Measurements from ENCODE around the gene SMCO2.

Gene SMCO2

DNA sequence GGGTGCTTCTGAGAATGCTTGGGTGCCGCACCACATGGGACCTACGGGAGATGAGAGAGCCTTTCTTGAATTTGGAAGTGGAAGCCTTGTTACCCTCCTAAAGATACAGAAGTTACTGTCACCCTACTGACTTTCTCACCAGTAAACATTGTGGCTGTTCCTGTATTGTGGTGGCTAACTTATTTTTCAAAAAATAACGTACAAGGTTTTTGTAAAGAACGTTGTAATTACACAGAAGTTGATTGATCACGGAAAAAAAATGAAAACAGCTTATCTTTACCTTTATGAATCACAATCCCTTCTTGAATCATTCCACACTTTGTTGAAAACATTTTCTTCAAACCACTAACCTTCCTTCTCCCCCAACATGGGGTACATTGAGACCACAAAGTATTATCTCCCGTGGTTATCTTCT lies 55.5 kb downstream of the SMCO2 start:
- no peak for DNase-seq

DNA sequence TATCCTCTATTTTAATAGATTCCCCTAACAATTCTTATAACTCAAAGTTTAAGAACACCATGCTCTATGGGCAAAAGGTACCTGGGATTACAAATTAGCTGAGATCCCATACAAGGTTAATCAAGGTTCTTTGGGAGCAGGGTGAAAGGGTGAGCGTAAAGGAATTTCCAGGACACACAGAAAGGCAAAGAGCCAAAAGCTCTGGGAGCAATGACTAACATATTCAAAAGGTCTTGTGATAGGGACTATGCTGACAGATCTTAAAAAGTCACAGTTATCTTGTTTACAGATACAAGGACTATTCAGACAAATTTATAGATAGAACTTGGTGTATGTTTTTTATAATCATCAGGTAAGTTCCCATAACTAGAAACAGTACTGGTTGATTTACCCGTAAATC lies 58.0 kb downstream of the SMCO2 start:
- DNase-seq: no peak

DNA sequence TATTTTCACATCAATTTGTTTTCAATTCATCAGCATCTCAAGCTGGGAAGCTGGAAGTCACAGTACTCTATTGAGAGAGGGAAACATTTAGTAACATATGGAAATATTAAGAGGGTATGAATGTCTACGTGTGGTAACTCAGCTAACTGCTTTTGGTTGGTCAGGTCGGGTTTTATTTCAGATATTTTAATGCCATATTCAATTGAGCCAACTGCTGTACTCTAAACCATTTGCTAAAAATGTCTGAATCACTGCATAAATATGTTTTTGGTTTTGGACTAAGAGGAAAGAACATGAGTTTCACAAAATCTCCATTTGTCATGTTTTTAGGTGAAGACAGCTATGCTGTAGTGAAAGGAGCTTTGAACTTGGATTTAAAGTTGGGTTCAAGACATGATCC lies 58.6 kb downstream of the SMCO2 start:
- DNase-seq: no peak

DNA sequence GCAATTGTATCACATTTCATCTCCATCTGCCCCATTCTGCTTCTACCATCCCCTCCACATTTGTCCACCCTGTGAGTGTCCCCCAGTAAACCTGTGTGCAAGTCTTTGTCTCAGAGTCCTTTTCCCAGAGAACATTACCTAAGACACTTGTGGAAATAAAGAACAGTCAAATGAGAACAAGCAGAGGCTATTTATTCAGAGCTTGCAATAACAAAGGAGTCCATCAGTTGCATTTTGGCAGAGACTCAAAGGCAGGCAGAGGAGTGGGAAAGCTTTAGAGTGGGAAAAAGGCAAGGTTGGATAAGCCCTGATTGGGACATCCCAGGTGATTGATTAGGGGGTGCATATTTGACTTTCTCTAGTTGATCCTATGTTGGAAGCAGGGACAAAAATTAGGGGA lies 59.2 kb downstream of the SMCO2 start:
- DNase-seq: no peak

DNA sequence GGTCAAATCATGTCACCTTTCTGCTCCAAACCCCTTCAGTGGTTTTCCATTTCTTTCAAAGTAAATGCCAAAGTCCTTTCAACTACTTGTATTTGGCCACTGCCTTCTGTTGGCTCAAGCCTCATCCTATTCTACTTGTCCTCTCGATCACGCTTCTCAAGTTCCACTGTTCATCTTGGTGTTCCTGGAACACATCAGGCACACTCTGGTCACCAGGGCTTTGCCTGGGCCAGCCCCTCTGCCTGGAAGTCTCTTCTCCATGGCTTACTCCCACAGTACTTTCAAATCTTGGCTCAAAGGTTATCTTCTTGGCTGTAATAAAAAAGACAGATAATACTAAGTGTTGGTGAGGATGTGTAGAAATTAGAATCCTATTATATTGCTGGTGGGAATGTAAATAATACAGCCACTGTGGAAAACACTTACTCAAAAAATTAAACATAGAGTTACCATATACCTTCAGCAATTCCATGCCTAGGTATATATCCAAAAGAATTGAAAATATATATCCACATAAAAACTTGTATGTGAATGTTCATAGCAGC lies 60.2 kb downstream of the SMCO2 start:
- no peak for DNase-seq

DNA sequence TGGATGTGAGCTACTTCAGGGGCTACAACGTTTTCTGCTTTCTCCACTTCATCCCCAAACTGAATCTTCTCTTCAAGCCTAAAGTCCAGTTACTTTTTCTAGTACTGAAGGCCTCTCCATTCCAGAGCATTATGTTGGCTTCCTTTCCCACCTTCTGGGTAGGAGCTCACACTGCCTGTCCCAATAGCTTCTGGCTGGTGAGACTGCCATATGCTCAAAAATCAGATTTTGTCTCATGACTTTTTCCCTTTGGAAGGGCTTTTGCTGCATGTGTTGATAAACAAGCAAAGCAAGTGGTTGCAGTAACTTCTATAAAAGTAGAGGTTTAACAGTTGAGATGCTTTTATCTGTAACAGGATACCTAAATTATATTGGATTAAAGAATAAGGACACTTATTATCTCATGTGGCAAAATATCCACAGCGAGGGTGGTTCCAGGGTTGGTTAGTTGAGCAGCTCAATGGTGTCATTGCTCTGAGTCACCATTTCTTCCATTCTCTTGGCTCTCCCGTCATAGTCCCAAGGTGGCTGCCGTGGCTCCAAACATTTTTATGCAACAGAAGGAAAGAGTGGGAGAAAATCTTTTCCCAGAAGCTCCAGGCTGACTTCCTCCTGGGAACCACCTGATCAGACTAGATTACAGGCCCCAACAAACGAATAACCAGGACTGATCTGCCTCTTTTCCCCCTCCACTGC lies 62.3 kb downstream of the SMCO2 start:
- no peak for DNase-seq

DNA sequence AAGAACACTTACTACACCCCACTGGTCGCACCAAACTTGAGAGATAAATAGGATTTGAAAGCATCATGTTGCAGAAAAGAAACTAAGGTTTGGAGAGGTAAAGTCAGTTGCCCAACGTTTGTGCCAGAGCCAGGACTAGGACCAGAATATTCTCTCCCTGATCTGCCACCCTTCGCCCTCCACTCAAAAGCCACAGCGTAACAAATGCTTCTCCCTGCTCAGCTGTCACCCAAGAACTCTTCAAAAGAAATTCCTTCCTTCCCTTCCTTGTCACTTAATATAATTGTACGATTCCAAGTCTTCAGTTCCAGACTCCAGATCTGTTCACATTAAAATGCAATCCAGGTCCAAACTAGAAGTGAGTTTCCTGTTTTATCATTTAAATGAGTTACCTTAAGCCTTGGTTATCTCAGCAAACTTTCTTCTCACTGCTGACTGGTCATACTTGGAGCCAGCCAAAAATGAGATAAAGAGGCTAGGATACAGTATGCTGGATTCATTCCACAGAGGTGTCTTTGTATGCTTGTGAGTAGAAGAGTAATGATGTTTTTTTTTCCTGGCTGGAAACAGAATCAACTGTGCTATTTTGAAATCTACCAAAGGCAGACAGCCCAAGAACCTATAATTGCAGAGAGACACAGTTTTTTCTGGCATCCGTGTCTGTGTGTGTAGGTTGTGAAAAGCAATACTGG lies 64.6 kb downstream of the SMCO2 start:
- no peak for DNase-seq

DNA sequence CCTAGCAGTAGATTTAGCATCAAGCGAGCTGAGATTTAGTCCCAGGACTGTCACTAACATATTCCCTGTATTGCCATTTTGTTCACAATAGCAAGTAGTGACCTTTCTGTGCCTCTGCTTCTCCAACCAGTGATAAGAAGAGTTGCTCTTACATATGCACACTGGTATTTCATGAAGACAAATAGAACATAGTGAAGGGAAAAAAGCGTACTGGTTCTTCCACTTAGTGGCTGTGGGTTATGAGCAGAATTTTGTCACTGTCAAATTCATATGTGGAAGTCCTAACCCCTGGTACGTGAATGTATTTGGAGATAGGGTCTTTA lies 65.1 kb downstream of the SMCO2 start:
- DNase-seq: no peak

DNA sequence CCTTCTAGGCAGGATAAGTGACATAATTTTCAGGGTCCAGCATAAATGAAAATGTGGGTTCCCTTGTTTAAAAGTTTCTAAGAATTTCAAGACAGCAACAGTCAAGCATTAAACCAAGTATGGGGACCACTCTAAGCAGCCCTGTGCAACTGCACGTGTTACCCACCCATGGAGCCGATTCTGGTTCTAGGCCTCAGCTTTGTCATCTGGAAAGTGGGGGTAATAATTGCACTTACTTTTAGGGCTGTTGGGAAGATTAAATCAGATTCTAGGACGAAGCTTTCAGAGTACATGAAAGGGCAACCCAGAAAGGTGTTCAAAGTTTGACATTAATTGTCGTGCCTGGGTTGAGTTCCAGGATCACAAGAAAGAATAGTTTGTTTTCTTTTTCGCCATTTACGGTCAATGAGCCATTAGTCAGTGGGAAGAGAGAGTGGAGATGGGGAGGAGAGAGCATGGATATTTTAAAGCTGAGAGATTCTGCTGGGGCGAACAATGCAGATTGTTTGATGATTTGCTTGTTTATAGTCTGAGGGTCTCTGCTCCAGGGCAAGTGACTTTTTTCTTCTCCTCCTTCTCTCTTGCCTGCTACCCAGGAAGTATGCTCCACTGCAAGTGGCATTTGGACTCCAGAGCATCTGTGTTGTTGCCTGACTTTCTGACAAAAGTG lies 66.8 kb downstream of the SMCO2 start:
- no peak for DNase-seq

DNA sequence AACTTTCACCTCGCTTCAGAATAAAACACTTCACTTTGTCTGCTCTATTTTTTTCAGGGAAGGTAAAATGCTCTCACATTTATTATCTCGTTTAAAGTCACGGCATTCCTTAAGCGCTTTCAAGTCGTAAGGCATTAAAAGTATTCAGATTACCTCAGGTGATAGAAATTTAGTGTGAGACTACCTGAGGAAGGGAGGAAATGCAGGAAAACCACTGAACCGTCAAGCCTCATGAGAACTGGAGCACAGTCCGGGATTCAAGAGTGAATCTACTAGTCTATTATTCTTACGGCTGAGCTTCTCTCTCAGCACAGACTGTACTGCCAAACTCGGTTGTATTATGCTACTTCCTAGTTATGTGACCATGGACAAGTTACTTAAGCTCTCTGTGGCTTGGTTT lies 69.1 kb downstream of the SMCO2 start:
- no peak for DNase-seq

DNA sequence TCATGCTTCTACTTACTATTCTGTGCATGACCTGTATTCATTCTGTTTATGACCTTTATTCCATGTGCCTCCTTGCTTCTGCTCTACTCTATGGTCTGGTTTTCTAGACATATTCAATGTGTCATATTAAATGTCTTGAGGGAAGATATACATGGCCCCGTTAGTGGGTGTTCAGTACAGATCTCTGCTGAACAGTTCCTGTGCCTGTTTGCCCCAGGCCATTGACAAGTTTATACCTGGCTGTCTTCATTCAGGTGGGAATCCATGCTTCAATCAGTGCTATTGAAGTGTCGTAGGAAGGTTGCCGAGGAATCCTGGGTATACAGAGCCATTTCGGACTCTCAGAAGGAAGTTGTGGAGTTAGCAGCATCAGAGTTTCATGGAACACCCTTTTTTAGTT lies 70.1 kb downstream of the SMCO2 start:
- DNase-seq: no peak

DNA sequence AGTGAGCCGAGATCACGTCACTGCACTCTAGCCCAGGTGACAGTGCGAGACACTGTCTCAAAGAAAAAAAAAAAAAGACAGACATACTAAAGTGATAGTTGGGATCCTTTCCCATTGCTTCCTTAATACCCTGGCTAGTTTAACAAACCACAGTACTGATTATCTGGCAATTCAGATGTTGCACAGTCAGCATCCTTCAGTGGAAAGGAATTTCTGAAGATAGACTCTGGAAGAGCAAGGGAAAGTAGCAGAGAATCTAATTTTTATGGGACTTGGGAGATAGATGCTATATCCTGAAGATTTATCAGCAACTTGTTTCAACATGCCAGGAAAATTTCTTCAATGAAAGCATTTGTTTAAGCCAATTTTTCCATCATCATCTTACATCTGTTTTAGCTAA lies 71.0 kb downstream of the SMCO2 start:
- no peak for DNase-seq

DNA sequence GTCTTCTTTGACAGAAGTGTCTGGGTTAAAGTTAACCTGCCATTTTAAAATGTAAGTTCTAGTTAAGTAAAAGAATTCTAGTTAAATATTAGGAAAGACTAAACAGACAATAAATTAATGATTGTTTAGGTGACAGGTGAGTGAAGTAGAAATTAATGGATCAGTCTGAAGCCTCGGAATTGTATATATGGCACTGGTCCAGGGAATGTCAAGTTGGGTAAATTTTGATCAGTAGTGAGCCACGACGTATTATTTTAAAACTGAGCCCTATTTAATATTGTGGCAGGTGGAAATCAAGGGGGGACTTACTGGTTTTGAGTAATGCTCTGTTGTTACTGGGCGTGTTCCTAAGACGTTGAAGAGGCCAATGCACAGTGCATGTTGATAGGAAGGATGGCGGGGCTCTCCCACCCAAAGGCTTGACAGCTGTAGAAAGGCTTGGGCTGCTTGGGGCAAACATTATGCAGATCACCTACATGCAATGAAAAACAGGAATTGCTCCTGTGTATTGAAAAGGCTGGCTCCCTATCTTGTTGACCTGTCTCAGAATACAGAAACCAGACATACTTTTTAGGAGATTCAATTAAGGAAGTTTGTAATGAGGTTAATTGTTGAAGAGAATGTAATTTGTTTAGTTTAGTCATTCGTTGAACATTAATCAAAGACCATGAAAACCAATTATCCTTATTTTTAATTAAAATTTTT lies 71.6 kb downstream of the SMCO2 start:
- peak; percentile 8 for DNase-seq

DNA sequence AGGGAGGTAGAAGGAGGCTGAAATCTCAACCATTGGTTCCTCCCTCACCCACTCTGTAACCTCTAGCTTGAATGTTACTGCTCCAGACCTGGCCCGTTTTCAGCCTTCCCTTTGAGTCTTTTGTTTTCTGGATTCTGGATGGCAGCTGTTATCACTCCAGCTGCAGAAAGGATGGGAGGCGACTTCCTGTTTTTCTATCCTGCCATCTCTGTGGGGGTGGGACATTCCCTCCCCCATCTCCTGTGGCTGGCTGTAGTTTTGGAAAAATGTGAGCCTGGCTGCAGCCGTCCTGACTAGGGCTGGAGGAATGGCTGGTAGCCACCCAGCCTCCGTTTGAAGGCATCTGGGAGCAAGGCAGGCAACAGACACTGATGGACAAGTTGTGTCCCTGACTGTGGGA lies 74.5 kb downstream of the SMCO2 start:
- no peak for DNase-seq

DNA sequence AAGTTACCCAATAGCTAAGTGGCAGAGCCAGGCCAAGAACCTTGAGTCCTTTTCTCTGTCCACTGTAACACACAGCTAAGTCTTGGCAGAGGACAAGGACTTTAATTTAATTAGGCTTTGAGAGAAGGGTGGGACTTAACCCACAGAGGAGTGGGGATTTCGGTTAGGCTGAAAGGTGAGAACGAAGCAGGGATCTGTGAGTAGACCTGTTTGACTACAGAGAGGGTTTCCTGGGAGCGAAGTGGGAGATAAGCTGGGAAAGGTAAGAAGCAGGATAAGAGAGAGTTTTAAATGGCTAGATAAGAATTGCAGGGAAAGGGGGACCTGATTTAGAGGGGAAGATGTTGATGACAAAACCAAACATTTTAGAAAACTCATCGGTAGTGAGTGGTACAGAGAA lies 75.4 kb downstream of the SMCO2 start:
- peak; percentile 40 for DNase-seq

DNA sequence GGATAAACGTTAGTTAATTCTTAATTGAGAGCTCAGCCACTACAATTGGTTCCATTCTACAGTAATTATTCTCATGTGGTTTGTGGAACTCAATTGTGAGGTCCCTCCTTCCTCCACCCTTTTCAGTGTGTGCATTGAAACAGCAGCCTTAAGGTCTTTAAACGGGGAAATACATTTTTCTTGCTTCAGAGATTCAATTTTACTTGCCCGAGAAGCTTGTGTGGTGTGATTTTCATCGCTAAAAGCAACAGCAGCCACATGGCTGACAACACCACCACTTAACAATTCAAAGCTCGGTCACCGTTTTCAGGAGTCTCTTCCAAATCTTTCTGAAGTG lies 76.7 kb downstream of the SMCO2 start:
- DNase-seq: peak; percentile 66

DNA sequence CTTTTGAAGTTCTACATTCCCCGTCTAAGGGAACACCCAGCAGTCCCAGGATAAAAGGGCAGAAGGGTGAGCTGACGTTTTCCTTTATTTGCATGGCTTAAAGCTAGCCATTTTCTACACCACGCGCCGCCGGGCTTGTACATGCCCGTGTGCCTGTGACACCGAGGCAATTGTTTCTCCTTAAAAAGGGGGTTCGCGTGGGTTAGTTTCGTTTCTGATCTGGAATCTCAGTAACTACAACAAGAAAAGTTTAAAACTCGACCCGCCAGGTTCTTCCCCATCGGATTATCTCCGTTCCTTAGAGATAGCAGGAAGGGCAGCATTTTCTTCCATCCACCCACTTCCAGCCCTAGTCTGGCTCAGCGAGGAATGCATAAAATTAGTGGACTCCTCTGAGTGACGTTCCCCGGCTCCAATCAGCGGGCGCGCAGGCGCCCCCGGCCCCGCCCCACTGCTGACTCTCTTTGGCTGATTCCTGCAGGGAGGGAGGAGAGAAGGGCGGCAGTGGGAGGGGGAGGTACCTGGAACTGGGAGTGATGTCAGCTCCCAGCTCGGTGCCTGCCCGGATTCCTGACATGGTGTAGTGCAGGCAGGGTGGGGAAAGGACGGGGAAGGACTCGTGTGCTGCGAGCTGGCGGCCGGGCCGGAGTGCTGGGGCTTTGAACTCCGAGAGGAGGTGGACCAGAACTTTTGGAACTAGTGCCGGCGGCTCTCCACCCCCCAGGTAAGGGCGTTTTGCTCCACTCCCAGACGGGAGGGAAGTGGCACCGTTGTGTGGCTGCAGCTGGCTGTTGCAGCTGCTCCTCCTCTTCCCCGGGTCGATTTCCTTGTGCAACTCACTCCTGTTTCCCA lies 77.3 kb downstream of the SMCO2 start, which contains the start of gene PPFIBP1:
Gene PPFIBP1, plus strand, starts transcription at position 565 of the 852 bp plus-strand sequence. CDS start 109,191 bp downstream, outside the sequence.
- DNase-seq: peak; percentile 99

DNA sequence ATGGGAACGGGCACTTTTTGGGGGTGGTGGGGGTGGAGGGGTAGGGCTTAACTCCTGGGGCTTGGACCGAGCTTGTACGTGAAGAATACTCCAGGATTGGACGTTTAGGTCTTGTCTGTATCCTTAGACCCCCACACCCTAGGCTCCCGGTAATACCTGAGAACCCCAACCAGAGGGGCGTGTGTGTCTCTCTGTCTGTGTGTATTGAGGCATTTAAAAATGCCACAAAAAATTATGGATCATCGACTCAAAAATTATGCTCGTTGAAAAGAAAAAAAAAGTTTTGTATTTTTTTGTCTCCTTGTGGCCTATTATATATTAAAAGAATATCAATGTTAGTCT lies 77.9 kb downstream of the SMCO2 start:
- no peak for DNase-seq

DNA sequence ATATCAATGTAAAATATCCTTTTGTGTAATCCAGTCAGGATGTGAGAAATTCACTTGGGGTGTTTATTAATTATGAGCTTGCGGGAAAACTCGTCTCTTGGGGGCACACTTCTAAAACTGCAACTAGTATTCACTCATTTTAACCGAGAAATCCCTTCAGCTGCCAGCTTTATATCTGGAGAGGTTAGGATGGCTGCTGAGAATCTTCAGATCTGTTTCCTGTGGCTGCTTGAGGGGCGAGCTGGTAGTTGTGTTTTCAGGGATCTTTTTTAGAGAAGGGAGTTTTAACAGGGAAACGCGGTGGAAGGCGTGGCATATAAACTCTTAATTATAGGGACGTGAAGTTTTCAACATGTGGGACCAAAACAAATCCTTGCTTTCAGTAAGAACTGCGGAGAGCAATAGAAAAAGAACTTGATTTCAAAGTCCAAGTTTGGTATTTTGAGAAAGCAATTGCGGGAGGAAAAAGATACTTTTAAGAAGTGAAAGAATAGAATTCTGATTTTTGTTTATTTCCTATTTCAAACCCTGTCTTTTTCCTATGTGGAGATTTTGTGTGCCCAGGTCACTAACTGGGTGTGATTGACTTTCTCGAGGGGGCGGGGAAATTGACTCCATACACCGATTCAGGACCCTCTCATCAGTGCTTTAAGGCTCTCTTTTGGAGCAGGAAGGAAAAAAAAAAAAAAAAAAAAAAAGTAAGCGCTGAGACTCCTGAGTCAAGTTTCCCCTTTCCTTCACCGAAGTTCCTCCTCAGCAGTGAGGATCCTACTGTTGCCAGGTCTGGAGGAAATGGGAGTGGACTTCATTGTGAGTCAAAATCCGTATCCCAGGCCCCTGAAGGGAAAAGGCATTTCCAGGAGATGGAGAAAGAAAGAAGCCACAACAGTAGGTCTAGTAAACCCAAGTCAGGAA lies 78.6 kb downstream of the SMCO2 start:
- no peak for DNase-seq

DNA sequence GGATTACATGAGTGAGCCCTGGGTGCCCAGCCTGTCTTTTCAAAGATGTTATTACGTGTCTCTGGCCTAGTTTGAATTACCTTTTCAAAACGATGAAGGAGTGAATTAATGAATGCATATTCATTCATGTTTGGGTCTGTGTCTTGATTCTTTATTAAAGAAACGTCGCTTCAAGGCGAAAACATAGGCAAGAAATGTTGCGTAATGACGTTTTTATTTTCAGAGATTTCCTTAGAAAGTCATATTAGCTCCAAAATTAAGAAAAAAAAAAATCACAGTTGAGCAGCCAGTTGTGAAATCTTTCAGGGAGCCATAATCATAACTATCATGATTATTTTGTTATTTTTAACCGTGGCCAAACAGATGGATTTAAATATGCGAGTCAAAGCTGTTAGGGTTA lies 81.0 kb downstream of the SMCO2 start:
- no peak for DNase-seq

DNA sequence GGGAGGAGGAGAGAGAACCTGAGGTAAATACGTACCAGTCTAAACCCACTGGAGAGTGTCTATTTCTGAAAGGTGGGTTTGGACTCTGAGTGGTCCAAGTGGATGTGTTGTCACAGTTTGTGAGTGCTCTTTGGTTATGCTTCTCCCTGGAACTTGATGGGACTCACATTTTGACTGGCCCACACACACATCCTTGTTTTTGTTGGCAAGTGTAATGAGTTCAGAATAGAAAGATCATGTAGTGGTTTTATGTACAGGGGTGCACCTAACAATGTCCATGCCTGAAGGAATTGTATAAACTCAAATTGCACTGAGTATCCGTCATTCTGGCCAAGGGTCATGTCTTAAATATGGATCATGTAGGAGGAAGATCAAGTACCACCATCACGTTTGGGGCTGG lies 82.3 kb downstream of the SMCO2 start:
- DNase-seq: no peak
